A549 (cell line): ENCODE data around the gene SLC5A10.

Experiments
- CEBPB ChIP-seq, 2 experiments: fragments of >200 bp in 1 of 2; sonication (Bioruptor Twin) in 1 of 2; formaldehyde crosslinking in 1 of 2; IDR thresholded peaks; 2 replicates each; pipeline ENCODE4 v1.6.1; 2012 to 2016
- CHD2 ChIP-seq: fragments of 150-350 bp; IDR thresholded peaks from 2 replicates; pipeline ENCODE4 v1.6.1; 2014; ENCODE audit warnings: low read length; ENCODE audit not compliant: partially characterized antibody
- ESRRA ChIP-seq: fragments of 150-350 bp; IDR thresholded peaks from 2 replicates; pipeline ENCODE4 v1.6.1; 2014; ENCODE audit warnings: mild to moderate bottlenecking, low read length, borderline replicate concordance
- FOSL2 ChIP-seq, 2 experiments: fragments of 450-650 bp in 1 of 2; fragments of >200 bp in 1 of 2; sonication (Bioruptor Twin) in 1 of 2; formaldehyde crosslinking; IDR thresholded peaks; 2 replicates each; pipeline versions ENCODE4 v1.5.0 to v1.6.1; 2016 to 2020; ENCODE audit warnings: mild to moderate bottlenecking in 1 of 2, moderate library complexity in 1 of 2
- POLR2A ChIP-seq: IDR thresholded peaks from 2 replicates; pipeline ENCODE4 v1.6.1; 2012; ENCODE audit warnings: mild to moderate bottlenecking, low read length
- RFX5 ChIP-seq: fragments of 450-650 bp; IDR thresholded peaks from 2 replicates; pipeline ENCODE4 v1.7.1; 2014; ENCODE audit warnings: antibody characterized with exemption, mild to moderate bottlenecking, moderate library complexity
- SREBF2 ChIP-seq: fragments of 450-650 bp; IDR thresholded peaks from 2 replicates; pipeline ENCODE4 v1.6.1; 2014; ENCODE audit warnings: mild to moderate bottlenecking, moderate library complexity
- TF ChIP-seq, protein P1 (sequence below): fragments of >200 bp; sonication (Bioruptor Twin); formaldehyde crosslinking; IDR thresholded peaks from 3 replicates; pipeline ENCODE4 v1.5.1; 2016
- TF ChIP-seq, protein P2 (sequence below): fragments of 250-450 bp; sonication (Bioruptor Pico); IDR thresholded peaks from 2 replicates; pipeline ENCODE4 v1.5.0; 2021; ENCODE audit warnings: mild to moderate bottlenecking, moderate library complexity, borderline replicate concordance

DNA sequence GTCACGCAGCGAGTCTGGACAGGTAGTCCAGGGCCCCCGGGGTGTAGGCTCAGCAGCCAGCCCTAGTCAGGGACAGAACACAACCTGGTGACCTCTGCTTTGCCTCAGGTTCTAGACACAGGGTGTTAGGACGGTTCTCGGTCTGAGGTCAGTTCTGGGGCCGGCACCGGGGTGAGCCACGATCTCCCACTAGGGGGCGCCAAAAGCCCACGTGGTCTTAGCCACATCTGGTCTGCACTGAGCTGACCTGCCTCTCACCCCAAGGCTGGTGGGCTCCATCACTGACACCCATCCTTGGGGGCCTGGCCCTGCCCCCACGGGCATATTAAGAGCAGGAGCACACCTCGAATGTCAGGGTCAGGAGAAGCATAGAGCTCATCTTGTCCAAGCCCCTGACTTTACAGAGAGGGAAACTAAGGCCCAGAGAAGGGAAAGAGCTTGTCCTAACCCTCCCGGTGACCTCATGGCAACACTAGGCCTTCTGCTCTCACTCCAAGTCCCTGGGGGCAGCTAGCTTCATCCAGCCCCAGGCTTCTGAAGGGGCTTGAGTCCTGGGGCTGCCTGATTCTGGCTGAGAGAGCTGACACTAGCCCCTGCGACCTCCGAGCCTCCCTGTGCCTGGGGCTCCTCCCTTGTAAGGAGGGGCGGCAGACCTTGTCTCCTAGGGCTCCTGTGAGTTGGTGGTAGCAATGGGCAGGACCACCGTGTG is 9.0 kb downstream of the SLC5A10 start:
- TF ChIP-seq CEBPB (IDR thresholded peaks at IDR 0.05) (no peak), CHD2 (no peak), ESRRA (no peak), FOSL2 (IDR thresholded peaks at IDR 0.05) (no peak), FOSL2 (CRISPR knock-in tag; IDR thresholded peaks at IDR 0.05) (no peak), SREBF2 (no peak), POLR2A (no peak), RFX5 (no peak)
- TF ChIP-seq, protein P1, sequence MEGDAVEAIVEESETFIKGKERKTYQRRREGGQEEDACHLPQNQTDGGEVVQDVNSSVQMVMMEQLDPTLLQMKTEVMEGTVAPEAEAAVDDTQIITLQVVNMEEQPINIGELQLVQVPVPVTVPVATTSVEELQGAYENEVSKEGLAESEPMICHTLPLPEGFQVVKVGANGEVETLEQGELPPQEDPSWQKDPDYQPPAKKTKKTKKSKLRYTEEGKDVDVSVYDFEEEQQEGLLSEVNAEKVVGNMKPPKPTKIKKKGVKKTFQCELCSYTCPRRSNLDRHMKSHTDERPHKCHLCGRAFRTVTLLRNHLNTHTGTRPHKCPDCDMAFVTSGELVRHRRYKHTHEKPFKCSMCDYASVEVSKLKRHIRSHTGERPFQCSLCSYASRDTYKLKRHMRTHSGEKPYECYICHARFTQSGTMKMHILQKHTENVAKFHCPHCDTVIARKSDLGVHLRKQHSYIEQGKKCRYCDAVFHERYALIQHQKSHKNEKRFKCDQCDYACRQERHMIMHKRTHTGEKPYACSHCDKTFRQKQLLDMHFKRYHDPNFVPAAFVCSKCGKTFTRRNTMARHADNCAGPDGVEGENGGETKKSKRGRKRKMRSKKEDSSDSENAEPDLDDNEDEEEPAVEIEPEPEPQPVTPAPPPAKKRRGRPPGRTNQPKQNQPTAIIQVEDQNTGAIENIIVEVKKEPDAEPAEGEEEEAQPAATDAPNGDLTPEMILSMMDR, result peak; percentile 98
- TF ChIP-seq, protein P2, sequence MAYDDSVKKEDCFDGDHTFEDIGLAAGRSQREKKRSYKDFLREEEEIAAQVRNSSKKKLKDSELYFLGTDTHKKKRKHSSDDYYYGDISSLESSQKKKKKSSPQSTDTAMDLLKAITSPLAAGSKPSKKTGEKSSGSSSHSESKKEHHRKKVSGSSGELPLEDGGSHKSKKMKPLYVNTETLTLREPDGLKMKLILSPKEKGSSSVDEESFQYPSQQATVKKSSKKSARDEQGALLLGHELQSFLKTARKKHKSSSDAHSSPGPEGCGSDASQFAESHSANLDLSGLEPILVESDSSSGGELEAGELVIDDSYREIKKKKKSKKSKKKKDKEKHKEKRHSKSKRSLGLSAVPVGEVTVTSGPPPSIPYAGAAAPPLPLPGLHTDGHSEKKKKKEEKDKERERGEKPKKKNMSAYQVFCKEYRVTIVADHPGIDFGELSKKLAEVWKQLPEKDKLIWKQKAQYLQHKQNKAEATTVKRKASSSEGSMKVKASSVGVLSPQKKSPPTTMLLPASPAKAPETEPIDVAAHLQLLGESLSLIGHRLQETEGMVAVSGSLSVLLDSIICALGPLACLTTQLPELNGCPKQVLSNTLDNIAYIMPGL, result no peak
